HG03521 (cell line): ENCODE results near the gene ALDOA.

Experiments used
- ATAC-seq: cut with Tn5 transposase; IDR thresholded peaks from one replicate; pipeline ENCODE4 v1.9.1; 2021; ENCODE audit warnings: mild to moderate bottlenecking, moderate library complexity; ENCODE audit not compliant: unreplicated experiment

ALDOA gene

GRCh38 chr16:30088832-30089624 lies 23.5 kb downstream of the ALDOA start:
- ATAC-seq = no peak

GRCh38 chr16:30090610-30091331 lies 25.2 kb downstream of the ALDOA start:
- no peak for ATAC-seq

- ATAC-seq = peak; percentile 57
These were observed 26.2 kb downstream of the ALDOA start, which contains the start of gene TBX6 for GRCh38 chr16:30091474-30092372. Gene TBX6, minus strand, starts transcription at chr16:30091924. Its CDS starts 731 bp downstream, at chr16:30091193.

GRCh38 chr16:30092373-30093010 lies 26.9 kb downstream of the ALDOA start:
- ATAC-seq = peak; percentile 28

- no peak for ATAC-seq
These were observed 29.1 kb downstream of the ALDOA start for GRCh38 chr16:30094541-30095165.

GRCh38 chr16:30095166-30096078 lies 29.9 kb downstream of the ALDOA start:
- ATAC-seq = no peak

- peak; percentile 56 for ATAC-seq
These were observed 30.7 kb downstream of the ALDOA start, which contains the start of gene YPEL3 for GRCh38 chr16:30096105-30096861. Gene YPEL3, minus strand, starts transcription at chr16:30096213. Its CDS starts 731 bp downstream, at chr16:30095482.

GRCh38 chr16:30096862-30097563 lies 31.5 kb downstream of the ALDOA start:
- no peak for ATAC-seq

GRCh38 chr16:30104090-30104489 lies 38.5 kb downstream of the ALDOA start:
- ATAC-seq = no peak

- no peak for ATAC-seq
These were observed 38.9 kb downstream of the ALDOA start for GRCh38 chr16:30104492-30104891.

GRCh38 chr16:30108059-30108850 lies 42.7 kb downstream of the ALDOA start:
- ATAC-seq = no peak

- ATAC-seq = no peak
These were observed 45.1 kb downstream of the ALDOA start for GRCh38 chr16:30110661-30111060.

- no peak for ATAC-seq
These were observed 46.9 kb downstream of the ALDOA start for GRCh38 chr16:30112197-30113030.

- ATAC-seq = no peak
These were observed 47.6 kb downstream of the ALDOA start, which contains the start of gene GDPD3 for GRCh38 chr16:30113031-30113710. Gene GDPD3, minus strand, starts transcription at chr16:30113537. Its CDS starts 59 bp downstream, at chr16:30113478.

GRCh38 chr16:30113711-30114333 lies 48.3 kb downstream of the ALDOA start:
- ATAC-seq = no peak
